ENCODE data around the gene WLS.

The WLS gene

GRCh38 chr1:68228851-68229250 is 3.5 kb downstream of the WLS start:
- H3K4me3 ChIP-seq (ENCODE audit: low read length) = no peak overlapping the region
- TF ChIP-seq CTCF (conservative IDR thresholded peaks at IDR 0.05; ENCODE audit: low read length) = no peak
- DNase-seq (ENCODE audit: low read depth) = peak; percentile 48

GRCh38 chr1:68227598-68227997 is 4.7 kb downstream of the WLS start:
- TF ChIP-seq CTCF (conservative IDR thresholded peaks at IDR 0.05; ENCODE audit: low read length) = no peak
- DNase-seq (ENCODE audit: low read depth) = no peak
- H3K4me3 ChIP-seq (ENCODE audit: low read length) = no peak overlapping the region

- DNase-seq (ENCODE audit: low read depth) = peak; percentile 41
- no peak overlapping the region for H3K4me3 ChIP-seq (ENCODE audit: low read length)
- no peak for TF ChIP-seq CTCF (conservative IDR thresholded peaks at IDR 0.05; ENCODE audit: low read length)
Measured at GRCh38 chr1:68225781-68226180, 6.5 kb downstream of the WLS start.

- no peak for DNase-seq (ENCODE audit: low read depth)
- no peak for TF ChIP-seq CTCF (conservative IDR thresholded peaks at IDR 0.05; ENCODE audit: low read length)
- H3K4me3 ChIP-seq (ENCODE audit: low read length) = no peak overlapping the region
Measured at GRCh38 chr1:68223687-68224086, 8.6 kb downstream of the WLS start.

- peak; percentile 36 for DNase-seq (ENCODE audit: low read depth)
Measured at GRCh38 chr1:68221980-68222373, 10.3 kb downstream of the WLS start.

GRCh38 chr1:68221001-68221979 is 11.0 kb downstream of the WLS start:
- H3K4me3 ChIP-seq (ENCODE audit: low read length) = no peak overlapping the region
- no peak for TF ChIP-seq CTCF (conservative IDR thresholded peaks at IDR 0.05; ENCODE audit: low read length)

More at GRCh38 chr1:68221980-68222373, 10.3 kb downstream of the WLS start:
- H3K4me3 ChIP-seq (ENCODE audit: low read length) = no peak overlapping the region
- no peak for TF ChIP-seq CTCF (conservative IDR thresholded peaks at IDR 0.05; ENCODE audit: low read length)

GRCh38 chr1:68220420-68220819 is 11.9 kb downstream of the WLS start:
- TF ChIP-seq CTCF (conservative IDR thresholded peaks at IDR 0.05; ENCODE audit: low read length) = no peak
- DNase-seq (ENCODE audit: low read depth) = no peak
- no peak overlapping the region for H3K4me3 ChIP-seq (ENCODE audit: low read length)

More at GRCh38 chr1:68221001-68221979, 11.0 kb downstream of the WLS start:
- no peak for DNase-seq (ENCODE audit: low read depth)

Data from AG10803 (cell line).